NT2/D1 (cell line): ENCODE measurements around the gene AHI1.

Source experiments
- DNase-seq: peaks from one replicate; pipeline ENCODE4 v3.0.0-alpha.2; 2011; ENCODE audit warnings: low read depth, low spot score
- H3K27me3 ChIP-seq: 2 replicates; pipeline ENCODE4 v1.6.0; 2011; ENCODE audit warnings: mild to moderate bottlenecking; ENCODE audit not compliant: insufficient read length, insufficient read depth
- H3K36me3 ChIP-seq: 2 replicates; pipeline ENCODE4 v1.6.1; 2011; ENCODE audit warnings: mild to moderate bottlenecking, low read length, mixed read lengths; ENCODE audit not compliant: insufficient read depth, insufficient read length
- H3K4me1 ChIP-seq: 2 replicates; pipeline ENCODE4 v1.5.1; 2011; ENCODE audit not compliant: insufficient read depth, insufficient read length
- H3K4me3 ChIP-seq: 2 replicates; pipeline ENCODE4 v1.5.1; 2011; ENCODE audit warnings: low read depth; ENCODE audit not compliant: insufficient read length
- H3K9ac ChIP-seq: 2 replicates; pipeline ENCODE4 v1.6.0; 2011; ENCODE audit warnings: low read depth; ENCODE audit not compliant: insufficient read length
- H3K9me3 ChIP-seq: 2 replicates; pipeline ENCODE4 v1.5.1; 2011; ENCODE audit warnings: mild to moderate bottlenecking, low read length; ENCODE audit not compliant: insufficient read depth
- SUZ12 ChIP-seq: IDR thresholded peaks from 2 replicates; pipeline ENCODE4 v1.6.1; 2011; ENCODE audit not compliant: insufficient read length, insufficient read depth; ENCODE audit errors: extremely low read depth
- YY1 ChIP-seq: IDR thresholded peaks from 2 replicates; pipeline ENCODE4 v1.6.1; 2011; ENCODE audit not compliant: insufficient read length, insufficient read depth
- ZNF274 ChIP-seq: IDR thresholded peaks from 2 replicates; pipeline ENCODE4 v1.6.1; 2011; ENCODE audit warnings: mild to moderate bottlenecking, low read depth, low read length

Gene AHI1

GRCh38 chr6:135505648-135506047, 8.1 kb upstream of the AHI1 start:
- Histone ChIP-seq H3K4me1 (no peaks in the 10 kb centered on the region), H3K36me3 (no peaks in the 10 kb centered on the region), H3K4me3 (no peak overlapping the region), H3K9ac (no peak overlapping the region), H3K9me3 (no peaks in the 10 kb centered on the region), H3K27me3 (no peaks in the 10 kb centered on the region)
- no peak for DNase-seq
- TF ChIP-seq ZNF274 (no peak), YY1 (no peak), SUZ12 (no peak)

- no peak for DNase-seq
- Histone ChIP-seq H3K36me3 (no peaks in the 10 kb centered on the region), H3K4me3 (no peak overlapping the region)
Measured at GRCh38 chr6:135505222-135505621, 7.7 kb upstream of the AHI1 start.

GRCh38 chr6:135504734-135505133, 7.2 kb upstream of the AHI1 start:
- TF ChIP-seq YY1 (no peak), SUZ12 (no peak), ZNF274 (no peak)
- no peak overlapping the region for H3K4me3 ChIP-seq
- H3K9me3 ChIP-seq: no peaks in the 10 kb centered on the region
- DNase-seq: no peak
- H3K9ac ChIP-seq: no peak overlapping the region
- no peaks in the 10 kb centered on the region for H3K36me3 ChIP-seq
- no peaks in the 10 kb centered on the region for H3K27me3 ChIP-seq
- H3K4me1 ChIP-seq: no peaks in the 10 kb centered on the region

More at GRCh38 chr6:135505222-135505621, 7.7 kb upstream of the AHI1 start:
- Histone ChIP-seq H3K27me3 (no peaks in the 10 kb centered on the region), H3K9ac (no peak overlapping the region), H3K4me1 (no peaks in the 10 kb centered on the region), H3K9me3 (no peaks in the 10 kb centered on the region)
- TF ChIP-seq ZNF274 (no peak), YY1 (no peak), SUZ12 (no peak)

GRCh38 chr6:135503703-135504475, 6.3 kb upstream of the AHI1 start:
- DNase-seq: no peak
- Histone ChIP-seq H3K27me3 (no peaks in the 10 kb centered on the region), H3K4me3 (no peak overlapping the region), H3K4me1 (no peaks in the 10 kb centered on the region), H3K9me3 (no peaks in the 10 kb centered on the region), H3K36me3 (no peaks in the 10 kb centered on the region), H3K9ac (no peak overlapping the region)
- TF ChIP-seq SUZ12: no peak

DNA sequence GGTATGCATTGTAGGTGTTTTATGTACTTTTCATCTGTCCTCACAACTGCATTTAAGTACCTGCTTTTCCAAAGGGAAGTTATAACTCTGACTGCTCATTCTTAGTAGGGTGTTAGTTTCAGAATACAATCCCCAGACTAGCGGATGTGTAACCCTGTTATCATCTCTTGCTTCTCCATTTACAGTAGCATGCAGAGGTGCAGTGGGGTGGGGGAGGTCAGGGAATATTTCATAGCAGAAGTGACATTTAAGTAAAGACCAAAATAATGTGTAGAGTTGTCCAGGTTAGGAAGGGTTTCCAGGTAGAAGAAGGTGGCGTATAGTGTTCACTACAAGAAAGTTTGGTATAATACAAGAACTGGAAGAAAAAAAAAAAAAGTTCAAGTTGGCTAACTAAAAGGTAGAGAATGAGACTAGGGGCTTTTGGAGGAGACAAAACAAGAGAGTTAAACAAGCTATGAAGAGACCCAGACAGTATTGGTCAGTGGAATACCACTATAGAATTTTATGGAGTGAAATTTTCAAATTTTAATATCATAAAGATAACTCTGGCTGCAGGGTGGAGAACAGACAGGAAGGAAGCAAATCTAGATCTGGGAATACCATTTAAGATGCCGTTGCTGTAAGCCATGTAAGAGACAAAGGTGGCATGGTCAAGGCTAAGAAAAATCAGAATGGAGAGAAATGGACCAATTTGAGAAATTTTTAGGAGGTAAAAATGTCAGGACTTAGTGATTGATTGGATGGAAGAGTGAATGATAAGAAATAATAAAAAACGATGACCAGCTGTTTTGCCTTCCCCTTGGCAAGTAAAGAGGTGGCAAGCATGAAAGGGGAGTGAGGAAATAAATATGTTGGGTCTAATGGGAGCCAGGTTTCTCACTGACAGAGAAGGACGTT, 2.2 kb upstream of the AHI1 start:
- no peak for DNase-seq
- no peak for TF ChIP-seq ZNF274
- Histone ChIP-seq H3K9ac (no peak overlapping the region), H3K27me3 (no peaks in the 10 kb centered on the region), H3K4me3 (no peak overlapping the region), H3K4me1 (no peaks in the 10 kb centered on the region), H3K36me3 (peaks cover 10% of the 10 kb centered on the region), H3K9me3 (no peaks in the 10 kb centered on the region)

DNA sequence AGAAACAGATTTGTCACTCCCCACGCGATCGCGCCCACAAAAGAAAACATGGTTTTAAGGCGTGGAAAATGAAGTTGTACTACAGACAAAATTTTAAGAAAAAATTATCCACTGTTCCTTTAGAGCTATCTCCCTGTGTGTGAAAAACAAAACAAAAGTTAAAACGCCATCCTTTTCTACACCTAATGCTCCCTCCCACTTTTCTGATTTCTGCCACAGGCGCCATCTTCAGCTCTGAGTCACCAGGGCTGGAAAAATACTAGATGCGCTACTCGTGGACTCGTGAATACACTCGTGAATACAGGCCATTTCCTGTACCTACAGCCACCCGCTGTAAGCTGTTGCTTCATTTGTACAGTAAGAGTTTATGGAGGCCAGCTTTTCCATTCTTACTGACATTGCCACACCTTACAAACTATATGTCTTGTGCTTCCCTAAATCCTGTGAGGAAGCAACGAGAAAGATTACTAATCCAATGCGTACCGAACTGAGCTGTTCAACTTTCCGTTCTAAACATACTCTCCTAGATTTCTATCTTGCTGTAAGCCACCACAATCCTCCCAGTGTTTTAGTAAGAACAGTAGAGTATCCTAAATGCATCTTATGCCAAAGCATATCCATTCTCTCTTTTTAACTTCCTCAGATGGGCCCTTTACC, 773 bp upstream of the AHI1 start:
- no peaks in the 10 kb centered on the region for H3K9me3 ChIP-seq
- H3K9ac ChIP-seq: peak overlapping the region; percentile 89
- TF ChIP-seq ZNF274 (no peak), YY1 (no peak), SUZ12 (no peak)
- no peaks in the 10 kb centered on the region for H3K4me1 ChIP-seq
- H3K27me3 ChIP-seq: no peaks in the 10 kb centered on the region
- no peak for DNase-seq
- peaks cover 16% of the 10 kb centered on the region for H3K36me3 ChIP-seq
- H3K4me3 ChIP-seq: peak overlapping the region; percentile 90

GRCh38 chr6:135496800-135497411, 634 bp downstream of the AHI1 start:
- no peak for DNase-seq
- peak overlapping the region; percentile 89 for H3K9ac ChIP-seq
- no peaks in the 10 kb centered on the region for H3K9me3 ChIP-seq
- H3K4me1 ChIP-seq: no peaks in the 10 kb centered on the region
- H3K4me3 ChIP-seq: peak overlapping the region; percentile 90
- no peaks in the 10 kb centered on the region for H3K27me3 ChIP-seq
- TF ChIP-seq SUZ12: no peak
- TF ChIP-seq YY1: no peak
- TF ChIP-seq ZNF274: no peak
- peaks cover 16% of the 10 kb centered on the region for H3K36me3 ChIP-seq
